ENCODE data around the gene PEX6. TPM values are rescaled to one million over a fixed set of nuclear protein-coding genes. Genes with fewer than 3 reads are reported as not detected.

Gene PEX6
- total and polyA plus RNA-seq, 8 donors: 5.5 to 118 (median 15.7) TPM

- DNase-seq: no peak
- no peaks in the 10 kb centered on the region for H3K27me3 ChIP-seq
- H3K4me3 ChIP-seq: no peak overlapping the region
- peaks cover 0 to 8% (median 3%) of the 10 kb centered on the region in 4 donors for H3K4me1 ChIP-seq
- 89 to 97% (median 94%) methylated on average over 6 of the region's 6 CpGs for WGBS, 5 donors
- H3K27ac ChIP-seq: no peak overlapping the region
- no peaks in the 10 kb centered on the region for H3K9me3 ChIP-seq
- TF ChIP-seq POLR2A (IDR thresholded peaks at IDR 0.05) (no peak), EP300 (IDR thresholded peaks at IDR 0.05) (no peak), POLR2AphosphoS5 (IDR thresholded peaks at IDR 0.05) (no peak), CTCF (IDR thresholded peaks at IDR 0.05) (no peak)
- peaks cover 30 to 96% (median 91%) of the 10 kb centered on the region in 4 donors for H3K36me3 ChIP-seq
- intact Hi-C loops (cut with DNase I; ENCODE audit: low total_unique reads): no loop called here
Measured at GRCh38 chr6:42940493-42941045, 38.4 kb downstream of the PEX6 start.

GRCh38 chr6:42939810-42940167 is 39.2 kb downstream of the PEX6 start:
- DNase-seq: peak in 1 of 2 donors; percentile 35
- peaks cover 0 to 15% (median 3%) of the 10 kb centered on the region in 4 donors for H3K4me1 ChIP-seq
- WGBS, 5 donors: 65 to 80% (median 70%) methylated on average over 4 of the region's 4 CpGs
- TF ChIP-seq POLR2AphosphoS5 (IDR thresholded peaks at IDR 0.05): no peak
- no peak for TF ChIP-seq POLR2A (IDR thresholded peaks at IDR 0.05)
- no peak for TF ChIP-seq EP300 (IDR thresholded peaks at IDR 0.05)
- no peak for TF ChIP-seq CTCF (IDR thresholded peaks at IDR 0.05)
- H3K4me3 ChIP-seq: no peak overlapping the region
- peak overlapping the region in 3 of 5 donors; percentile 20 to 44 (median 32) for H3K27ac ChIP-seq
- intact Hi-C loops (cut with DNase I; ENCODE audit: low total_unique reads): no loop called here
- no peaks in the 10 kb centered on the region for H3K9me3 ChIP-seq
- H3K36me3 ChIP-seq: peaks cover 32 to 97% (median 95%) of the 10 kb centered on the region in 4 donors
- H3K27me3 ChIP-seq: no peaks in the 10 kb centered on the region

GRCh38 chr6:42938987-42939809 is 39.8 kb downstream of the PEX6 start:
- Histone ChIP-seq H3K27me3 (no peaks in the 10 kb centered on the region), H3K4me1 (peaks cover 0 to 21% (median 3%) of the 10 kb centered on the region in 4 donors), H3K36me3 (peaks cover 32 to 99% (median 96%) of the 10 kb centered on the region in 4 donors), H3K9me3 (no peaks in the 10 kb centered on the region), H3K4me3 (no peak overlapping the region), H3K27ac (peak overlapping the region in 4 of 5 donors; percentile 20 to 61 (median 38))
- 72 to 80% (median 78%) methylated on average over 9 of the region's 9 CpGs for WGBS, 5 donors
- intact Hi-C loops (cut with DNase I; ENCODE audit: low total_unique reads): no loop called here
- TF ChIP-seq CTCF (IDR thresholded peaks at IDR 0.05): no peak
- TF ChIP-seq POLR2AphosphoS5 (IDR thresholded peaks at IDR 0.05): no peak
- no peak for TF ChIP-seq POLR2A (IDR thresholded peaks at IDR 0.05)
- DNase-seq: no peak

GRCh38 chr6:42938428-42938796 is 40.6 kb downstream of the PEX6 start:
- Histone ChIP-seq H3K27ac (peak overlapping the region in 1 of 5 donors; percentile 61), H3K9me3 (no peaks in the 10 kb centered on the region), H3K4me3 (no peak overlapping the region), H3K36me3 (peaks cover 32 to 97% (median 92%) of the 10 kb centered on the region in 4 donors), H3K4me1 (peaks cover 0 to 29% (median 6%) of the 10 kb centered on the region in 4 donors), H3K27me3 (no peaks in the 10 kb centered on the region)
- intact Hi-C loops (cut with DNase I; ENCODE audit: low total_unique reads): no loop called here
- WGBS, 5 donors: 90 to 95% (median 91%) methylated on average over 5 of the region's 5 CpGs
- TF ChIP-seq POLR2A (IDR thresholded peaks at IDR 0.05) (no peak), CTCF (IDR thresholded peaks at IDR 0.05) (no peak), EP300 (IDR thresholded peaks at IDR 0.05) (no peak)
- DNase-seq: no peak
